Islet precursor cell (in vitro differentiated cells): ENCODE measurements around the gene CEP83.

Experiments
- DNase-seq: peaks from one replicate; pipeline ENCODE4 v3.0.0-alpha.2; 2018

The CEP83 gene

GRCh38 chr12:94297876-94298505 is 161.7 kb downstream of the CEP83 start:
- DNase-seq: no peak

GRCh38 chr12:94297096-94297699 is 162.5 kb downstream of the CEP83 start:
- DNase-seq: no peak

- DNase-seq: peak; percentile 77
These were observed 169.3 kb downstream of the CEP83 start for GRCh38 chr12:94290353-94290752.

GRCh38 chr12:94289461-94290312 is 170.0 kb downstream of the CEP83 start:
- peak; percentile 59 for DNase-seq

GRCh38 chr12:94287245-94287628 is 172.4 kb downstream of the CEP83 start:
- DNase-seq: no peak

GRCh38 chr12:94286583-94287244 is 173.0 kb downstream of the CEP83 start:
- DNase-seq: peak; percentile 63

- no peak for DNase-seq
These were observed 173.6 kb downstream of the CEP83 start for GRCh38 chr12:94285943-94286582.

GRCh38 chr12:94284859-94285258 is 174.8 kb downstream of the CEP83 start:
- no peak for DNase-seq

- DNase-seq: peak; percentile 51
These were observed 175.6 kb downstream of the CEP83 start for GRCh38 chr12:94284046-94284445.

- DNase-seq: peak; percentile 49
These were observed 177.0 kb downstream of the CEP83 start for GRCh38 chr12:94282675-94283074.

- DNase-seq: no peak
These were observed 179.6 kb downstream of the CEP83 start for GRCh38 chr12:94280063-94280462.

- peak; percentile 40 for DNase-seq
These were observed 182.2 kb downstream of the CEP83 start for GRCh38 chr12:94277426-94278000.

- peak; percentile 43 for DNase-seq
These were observed 182.9 kb downstream of the CEP83 start for GRCh38 chr12:94276725-94277124.

GRCh38 chr12:94273272-94273671 is 186.4 kb downstream of the CEP83 start:
- no peak for DNase-seq

GRCh38 chr12:94272280-94272679 is 187.4 kb downstream of the CEP83 start:
- no peak for DNase-seq

GRCh38 chr12:94271351-94271750 is 188.3 kb downstream of the CEP83 start:
- DNase-seq: no peak

- DNase-seq: no peak
These were observed 190.2 kb downstream of the CEP83 start for GRCh38 chr12:94269316-94269999.

- DNase-seq: no peak
These were observed 191.7 kb downstream of the CEP83 start for GRCh38 chr12:94267921-94268471.

- no peak for DNase-seq
These were observed 192.2 kb downstream of the CEP83 start for GRCh38 chr12:94267537-94267872.

- no peak for DNase-seq
These were observed 192.7 kb downstream of the CEP83 start for GRCh38 chr12:94266796-94267536.
